ENCODE results near the gene ORC4.

ORC4 gene

GRCh38 chr2:148020111-148021058 lies at the start of gene ORC4:
ORC4 (minus strand) TSS chr2:148020737; CDS start chr2:147975958, 44,779 bp downstream.
- peak; percentile 94 to 98 for DNase-seq

GRCh38 chr2:148067801-148068200 lies 47.3 kb upstream of the ORC4 start:
- DNase-seq, result no peak

- no peak for DNase-seq
Measured at GRCh38 chr2:148065936-148066335, 45.4 kb upstream of the ORC4 start.

DNA sequence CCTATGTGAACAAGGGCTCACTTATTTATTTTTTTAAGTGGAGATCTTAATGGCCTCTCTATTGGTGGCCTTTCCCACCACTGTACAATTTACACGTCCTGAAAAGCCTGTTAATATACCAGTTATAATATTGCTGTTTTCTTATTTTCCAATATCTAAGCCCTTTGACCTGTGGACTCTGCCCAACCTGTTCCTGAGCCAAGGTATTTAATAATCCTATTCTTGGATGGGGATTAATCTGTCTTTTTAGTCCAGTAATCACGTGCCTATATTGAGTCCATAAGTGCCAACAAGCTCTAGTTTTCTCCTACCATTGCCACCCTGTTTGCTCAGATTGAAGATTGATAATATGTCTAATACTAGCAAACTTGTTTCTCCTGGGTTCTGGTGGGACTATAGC lies 43.1 kb upstream of the ORC4 start:
- no peak for DNase-seq

GRCh38 chr2:148058641-148059040 lies 38.1 kb upstream of the ORC4 start:
- DNase-seq, result no peak

- no peak for DNase-seq
Measured at GRCh38 chr2:148052687-148053086, 32.1 kb upstream of the ORC4 start.

GRCh38 chr2:148049284-148049683 lies 28.7 kb upstream of the ORC4 start:
- DNase-seq, result no peak

DNA sequence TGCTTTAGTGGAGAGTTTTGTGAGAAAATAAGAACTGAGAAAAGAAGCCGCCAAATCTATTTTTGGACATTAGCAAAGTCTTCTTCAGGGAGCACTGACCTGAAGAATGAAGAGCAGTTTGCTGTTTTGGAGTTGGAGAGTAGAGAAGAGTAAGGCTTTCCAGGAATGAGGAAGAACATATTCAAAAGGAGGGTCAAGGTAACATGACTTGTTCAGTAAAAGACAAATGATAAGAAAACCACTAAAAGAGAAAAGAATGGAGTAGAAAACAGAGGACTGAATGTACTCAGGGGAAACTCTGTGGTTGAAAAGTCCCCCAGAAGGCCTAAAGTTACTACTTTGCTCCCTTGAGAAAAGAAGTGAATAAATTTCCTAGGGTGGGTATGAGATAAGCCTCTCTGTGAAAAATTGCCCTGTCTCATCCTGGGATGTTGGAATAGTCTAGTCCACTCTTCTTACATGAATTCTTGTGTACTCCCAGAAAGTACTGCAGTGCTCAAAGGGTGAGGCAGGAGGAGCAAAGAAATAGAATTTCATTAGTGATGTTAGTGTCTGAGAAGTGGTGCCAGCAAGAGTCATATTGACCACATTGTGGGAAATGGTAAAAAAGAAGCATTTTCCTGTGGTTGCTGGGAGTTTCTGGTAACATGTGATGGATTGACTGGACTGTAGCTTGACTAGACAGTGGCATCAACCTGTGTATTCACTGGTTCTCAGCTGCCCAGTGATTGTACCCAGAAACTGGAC lies 28.1 kb upstream of the ORC4 start:
- DNase-seq, result no peak

GRCh38 chr2:148046802-148047201 lies 26.3 kb upstream of the ORC4 start:
- DNase-seq, result no peak

- DNase-seq, result no peak
Measured at GRCh38 chr2:148044322-148044721, 23.8 kb upstream of the ORC4 start.

GRCh38 chr2:148042219-148042618 lies 21.7 kb upstream of the ORC4 start:
- DNase-seq, result no peak

- DNase-seq, result no peak
Measured at GRCh38 chr2:148039783-148040182, 19.2 kb upstream of the ORC4 start.

DNA sequence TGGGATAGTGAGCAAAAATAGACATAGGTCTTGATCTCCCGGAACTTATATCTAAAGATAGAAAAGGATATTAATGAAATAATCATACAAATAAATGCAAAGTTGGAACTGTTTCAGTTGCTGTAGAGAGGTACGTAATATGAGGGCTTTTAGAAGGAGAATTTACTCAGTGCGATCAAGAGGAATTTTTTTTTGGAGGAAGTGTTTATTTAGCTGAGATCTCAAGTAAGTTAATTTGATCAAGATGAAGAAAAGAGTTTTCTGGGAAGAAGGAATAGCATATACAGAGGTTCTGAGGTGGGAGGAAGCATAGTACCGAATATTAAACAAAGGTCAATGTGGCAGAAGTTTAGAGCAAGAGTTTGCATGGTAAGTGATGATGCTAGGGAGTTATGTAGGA lies 11.7 kb upstream of the ORC4 start:
- DNase-seq, result no peak

DNA sequence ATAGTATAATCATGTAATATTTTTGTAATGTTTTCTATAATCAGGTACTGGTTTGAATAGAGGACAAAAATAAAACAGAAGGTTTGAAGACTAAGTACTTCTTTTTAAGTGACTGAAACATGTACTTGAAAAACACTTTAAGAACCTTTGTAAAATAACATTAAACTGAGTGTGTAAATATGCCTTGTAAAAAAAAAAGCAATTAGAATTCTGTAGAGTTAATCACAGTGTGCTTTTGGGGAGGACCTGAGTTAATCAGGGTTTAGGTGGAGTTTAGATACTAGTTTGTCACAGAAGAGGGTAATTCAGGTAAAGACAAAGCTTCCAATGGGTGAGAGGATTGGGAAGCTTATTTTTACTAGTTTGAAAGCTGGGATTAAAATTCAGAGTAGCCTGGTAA lies 10.6 kb upstream of the ORC4 start:
- DNase-seq, result no peak

DNA sequence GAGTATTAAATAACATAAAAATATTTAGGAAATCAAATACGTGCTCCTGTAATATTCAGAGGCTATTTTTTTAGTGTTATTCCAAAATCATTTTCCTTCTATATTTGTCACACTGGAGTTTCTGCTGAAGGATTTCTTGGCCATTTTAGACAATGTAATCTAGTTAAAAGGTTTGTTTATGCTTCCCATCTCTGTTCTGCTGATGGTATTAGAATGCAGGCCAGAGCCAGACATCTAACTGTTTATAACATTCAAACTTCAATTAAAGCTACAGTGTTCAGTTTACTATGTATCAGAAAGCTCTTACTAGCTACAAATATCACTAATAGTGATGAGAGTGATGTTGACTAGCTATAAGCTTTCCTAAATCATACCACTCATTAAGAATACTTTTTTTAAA lies 8.2 kb upstream of the ORC4 start:
- DNase-seq, result no peak

DNA sequence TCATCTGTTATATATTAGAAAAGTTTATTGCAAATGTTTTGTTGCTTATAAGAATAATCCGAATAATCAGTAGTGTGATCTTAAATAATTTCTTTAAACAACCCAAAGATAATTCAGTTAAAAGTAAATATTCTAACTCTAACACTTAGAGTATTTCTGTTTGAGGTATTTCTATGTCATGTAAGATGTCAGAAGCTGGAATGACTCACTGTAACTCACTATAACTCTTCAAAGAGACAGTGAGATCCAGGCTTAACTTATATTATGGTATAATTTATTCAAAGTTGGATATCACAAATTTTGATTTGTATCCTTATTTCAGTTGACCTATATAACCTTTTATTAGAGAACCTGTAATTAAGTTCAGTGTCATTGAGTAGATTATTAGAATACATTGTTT lies 7.3 kb upstream of the ORC4 start:
- no peak for DNase-seq

GRCh38 chr2:148026573-148026972 lies 6.0 kb upstream of the ORC4 start:
- no peak for DNase-seq

DNA sequence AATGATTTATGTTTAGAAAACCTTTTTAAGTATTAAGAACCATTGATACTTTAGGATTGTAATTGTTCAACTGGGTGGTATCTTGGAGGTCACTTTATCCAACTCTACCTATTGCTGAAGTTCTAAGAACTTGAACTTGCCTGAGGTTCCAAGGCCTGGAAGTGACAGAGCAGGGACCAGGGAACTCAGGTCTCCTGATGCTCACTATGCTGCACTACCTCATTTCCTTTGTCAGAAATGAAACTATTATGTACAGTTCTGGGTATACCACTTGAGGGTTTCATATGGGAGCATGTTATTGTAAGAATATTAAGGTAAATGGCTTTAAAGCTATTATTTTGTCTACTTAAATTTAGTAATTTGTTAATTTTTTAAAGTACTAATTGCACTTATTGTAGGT lies 3.3 kb upstream of the ORC4 start:
- DNase-seq, result no peak

DNA sequence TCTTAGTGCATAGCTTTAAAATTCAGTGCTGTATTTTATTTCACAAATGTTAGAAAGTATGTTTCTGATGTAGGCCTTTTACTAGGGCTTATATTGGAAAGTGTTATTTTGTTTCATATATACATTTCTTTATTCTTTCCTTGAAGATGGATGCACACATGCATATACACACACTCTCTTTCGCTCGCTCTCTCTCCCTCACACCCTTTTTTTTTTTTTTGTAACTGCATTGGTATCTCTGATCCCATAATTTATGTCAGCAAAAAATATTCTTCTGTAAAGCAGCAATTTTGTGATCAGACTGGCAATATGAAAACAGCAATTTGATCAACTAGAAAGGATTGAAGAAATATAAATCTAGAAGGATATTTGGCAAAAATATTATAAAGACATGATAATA lies 2.3 kb upstream of the ORC4 start:
- DNase-seq, result no peak

DNA sequence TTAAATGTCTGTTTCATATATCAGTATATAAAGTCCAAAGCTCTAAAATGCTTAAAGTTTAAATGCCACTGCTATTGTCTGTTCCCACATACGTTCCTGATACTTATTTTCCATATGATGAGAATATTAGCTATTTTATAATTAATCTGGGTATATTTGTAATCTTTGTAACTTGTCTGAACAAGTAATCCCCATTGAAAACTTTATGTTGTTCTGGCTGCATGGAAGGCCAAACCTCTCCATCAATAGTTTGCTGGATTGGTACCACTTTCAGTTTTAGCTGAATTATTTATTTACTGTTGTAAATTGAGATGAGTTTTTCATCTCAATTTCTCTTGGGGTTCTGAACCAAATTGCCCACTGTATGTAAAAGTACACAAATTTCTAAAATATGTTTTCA lies 1.8 kb upstream of the ORC4 start:
- DNase-seq, result no peak

DNA sequence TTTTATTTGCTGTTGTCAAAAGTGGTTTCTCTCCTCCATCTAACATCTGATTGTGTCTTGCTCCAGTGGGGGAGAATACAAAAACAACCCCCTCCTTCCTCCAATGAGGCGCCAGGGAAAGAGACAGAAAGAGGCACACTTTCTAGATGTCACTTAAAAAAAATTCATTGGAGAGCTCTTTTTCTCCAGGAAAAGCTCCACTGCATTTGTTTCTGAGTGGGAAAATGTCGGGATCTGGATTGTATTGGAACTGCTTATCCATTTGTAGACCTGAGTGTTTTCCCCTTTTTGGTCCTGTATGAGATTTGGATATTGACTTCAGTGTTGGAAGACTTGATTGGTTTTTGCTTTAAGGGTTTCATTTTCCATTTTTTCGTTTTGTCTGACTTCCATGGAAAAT lies 1.3 kb upstream of the ORC4 start:
- no peak for DNase-seq

DNA sequence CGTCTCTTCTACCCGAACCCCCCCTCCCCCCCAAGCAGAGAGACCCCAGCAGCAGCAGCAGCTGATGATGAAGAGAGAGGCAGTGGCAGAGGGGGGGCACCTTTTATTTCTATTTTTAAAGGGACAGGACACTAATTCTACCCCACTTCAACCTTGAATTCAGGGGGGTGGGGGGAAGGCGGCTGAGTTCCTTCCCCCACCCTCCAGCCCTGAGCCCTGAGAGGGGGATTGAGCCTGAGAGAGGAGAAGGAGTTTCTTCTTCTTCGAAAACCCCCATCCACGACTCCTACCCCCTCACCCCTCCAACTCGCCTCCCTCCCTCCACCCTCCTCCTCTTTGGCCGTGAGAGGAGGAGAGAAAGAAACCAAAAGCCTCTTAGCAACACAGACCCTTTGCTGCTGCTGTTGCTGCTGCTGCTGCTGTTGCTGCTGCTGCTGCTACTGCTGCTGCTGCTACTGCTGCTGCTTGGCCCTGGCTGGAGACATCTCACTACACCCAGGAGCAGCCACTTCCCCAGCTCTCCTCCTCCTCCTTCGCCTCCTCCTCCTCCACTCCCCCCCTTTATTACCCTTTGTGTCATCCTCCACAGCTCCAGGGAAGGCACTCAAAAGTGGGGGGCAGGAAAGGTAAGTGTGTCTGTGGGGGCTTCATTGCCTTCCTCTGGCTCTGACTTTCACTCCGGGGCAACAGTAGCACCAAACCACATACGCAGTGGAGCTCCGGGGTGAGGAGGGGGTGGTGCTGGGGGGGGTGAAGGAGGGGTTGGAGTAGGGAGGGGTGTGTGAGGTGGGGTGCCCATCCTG lies 723 bp upstream of the ORC4 start, which contains the start of gene MBD5:
MBD5 (plus strand) TSS at position 33 of the 803 bp plus-strand sequence.
- DNase-seq, result peak; percentile 38 to 64

- no peak for DNase-seq
Measured at GRCh38 chr2:148014616-148015015, 5.9 kb downstream of the ORC4 start.
